Urothelium cell line (cell line): ENCODE measurements around the gene RPP38.

Source experiments
- DNase-seq: peaks from one replicate; pipeline ENCODE4 v3.0.0; 2011; ENCODE audit warnings: low spot score, mixed read lengths
- FAIRE-seq: peaks from 2 replicates; lab custom pipeline; 2011; peaks lifted over from hg19 to GRCh38; lab: Jason Lieb, UNC

The RPP38 gene

DNA sequence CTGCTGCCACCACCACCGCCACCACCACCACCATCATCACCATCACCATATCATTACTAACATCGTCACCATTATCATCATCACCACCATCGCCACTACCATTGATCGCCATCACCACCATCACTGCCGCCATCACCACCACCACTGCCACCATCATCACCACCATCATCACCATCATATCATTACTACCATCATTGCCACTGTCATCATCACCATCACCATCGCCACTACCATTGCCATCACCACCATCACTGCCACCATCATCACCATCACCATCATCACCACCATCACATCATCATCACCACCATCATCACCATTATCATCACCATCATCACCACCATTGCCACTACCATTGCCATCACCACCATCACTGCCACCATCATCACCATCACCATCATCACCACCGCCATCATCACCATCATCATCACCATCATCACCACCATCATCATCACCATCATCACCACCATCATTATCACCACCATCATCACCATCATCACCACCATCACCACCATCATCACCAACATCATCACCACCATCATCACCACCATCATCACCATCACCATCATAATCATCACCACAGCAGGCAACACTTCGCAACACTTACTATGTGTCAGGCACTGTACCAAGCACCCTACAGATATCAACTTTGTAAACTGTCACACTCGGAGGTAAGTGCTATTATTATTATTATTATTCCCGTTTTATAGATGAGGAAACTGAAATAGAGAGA is 52.1 kb downstream of the RPP38 start:
- FAIRE-seq: peak; percentile 99
- DNase-seq: no peak

DNA sequence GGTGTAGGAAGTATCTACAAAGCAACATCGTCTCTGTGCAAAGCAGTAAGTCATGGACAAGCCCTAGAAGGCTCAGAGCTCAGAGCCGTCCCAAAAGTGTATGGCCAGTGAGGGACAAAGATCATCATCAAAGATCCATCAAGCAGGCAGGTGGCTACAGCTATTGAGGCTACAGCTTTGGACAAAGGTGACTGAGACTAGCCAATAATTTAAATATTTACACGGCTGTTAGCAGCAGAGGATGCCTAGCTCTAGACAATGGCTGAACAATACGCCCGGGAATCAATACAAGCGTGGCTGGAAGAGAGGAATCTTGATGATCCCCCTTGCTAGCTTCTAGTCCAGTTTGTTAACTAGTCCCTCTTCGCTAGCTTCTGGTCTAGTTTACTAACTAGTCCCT is 53.4 kb downstream of the RPP38 start:
- no peak for FAIRE-seq
- DNase-seq: no peak

DNA sequence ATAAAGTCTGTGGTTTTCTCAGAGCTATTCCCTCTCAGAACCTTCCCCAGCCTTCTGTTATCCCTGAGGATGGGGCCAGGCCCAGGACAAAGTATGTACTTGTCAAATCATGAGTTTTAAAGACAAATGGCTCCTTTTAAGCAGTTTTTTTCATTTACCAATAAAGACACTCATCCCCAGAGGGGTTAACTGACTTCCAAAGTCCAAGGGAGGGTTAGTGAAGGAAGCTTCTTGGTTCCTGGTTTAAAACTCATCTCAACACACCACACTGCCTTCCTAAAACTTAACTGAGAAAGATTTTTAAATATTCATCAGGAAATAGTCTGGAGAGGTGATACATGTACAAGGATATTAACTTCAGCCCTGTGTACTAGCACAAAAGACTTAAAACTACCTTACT is 55.4 kb downstream of the RPP38 start:
- DNase-seq (no peak), FAIRE-seq (no peak)
